ENCODE measurements around the gene RPL13.
"Not testable (repeated sequence)": the region's sequence is repeated elsewhere in the genome, so short reads cannot be mapped to it uniquely, and the experiment has no call there.

RPL13 gene

GRCh38 chr16:89563639-89564392, 3.3 kb downstream of the RPL13 start:
- DNase-seq (ENCODE audit: low spot score): no peak

GRCh38 chr16:89564476-89565255, 4.2 kb downstream of the RPL13 start:
- DNase-seq (ENCODE audit: low spot score): no peak

- DNase-seq (ENCODE audit: low spot score): no peak
Observed at GRCh38 chr16:89565256-89565505, 4.7 kb downstream of the RPL13 start.

GRCh38 chr16:89565506-89566372, 5.3 kb downstream of the RPL13 start:
- no peak for DNase-seq (ENCODE audit: low spot score)

GRCh38 chr16:89567656-89568594, 7.4 kb downstream of the RPL13 start:
- no peak for DNase-seq (ENCODE audit: low spot score)

GRCh38 chr16:89569506-89570341, 9.2 kb downstream of the RPL13 start:
- DNase-seq (ENCODE audit: low spot score): no peak

- no peak for DNase-seq (ENCODE audit: low spot score)
Observed at GRCh38 chr16:89570342-89570923, 10.0 kb downstream of the RPL13 start.

- not testable (repeated sequence) for DNase-seq (ENCODE audit: low spot score)
Observed at GRCh38 chr16:89570983-89571598, 10.6 kb downstream of the RPL13 start.

- DNase-seq (ENCODE audit: low spot score): no peak
Observed at GRCh38 chr16:89571636-89572035, 11.2 kb downstream of the RPL13 start.

GRCh38 chr16:89572073-89572484, 11.6 kb downstream of the RPL13 start:
- no peak for DNase-seq (ENCODE audit: low spot score)

- DNase-seq (ENCODE audit: low spot score): no peak
Observed at GRCh38 chr16:89572485-89573205, 12.2 kb downstream of the RPL13 start.

- DNase-seq (ENCODE audit: low spot score): no peak
Observed at GRCh38 chr16:89573826-89574680, 13.6 kb downstream of the RPL13 start.

GRCh38 chr16:89574681-89575246, 14.3 kb downstream of the RPL13 start:
- peak; percentile 68 for DNase-seq (ENCODE audit: low spot score)

- peak; percentile 54 for DNase-seq (ENCODE audit: low spot score)
Observed at GRCh38 chr16:89575247-89576152, 15.0 kb downstream of the RPL13 start, which contains the start of gene CPNE7. Gene CPNE7, plus strand, starts transcription at chr16:89575758. Its CDS starts 140 bp downstream, at chr16:89575898.

- no peak for DNase-seq (ENCODE audit: low spot score)
Observed at GRCh38 chr16:89576153-89577054, 15.9 kb downstream of the RPL13 start.

All from LoVo (cell line).